Measurements from ENCODE around the gene ABCA7.
A peak's percentile ranks its signal among the peaks of the same experiment; 100 is the strongest.
"Not testable (repeated sequence)": the region's sequence is repeated elsewhere in the genome, so short reads cannot be mapped to it uniquely, and the experiment has no call there.

Gene ABCA7

GRCh38 chr19:1105008-1105872, 65.3 kb downstream of the ABCA7 start:
- DNase-seq (ENCODE audit: low read depth), result no peak

- no peak for DNase-seq (ENCODE audit: low read depth)
Observed at GRCh38 chr19:1105873-1106840, 66.2 kb downstream of the ABCA7 start.

GRCh38 chr19:1106841-1107660, 67.1 kb downstream of the ABCA7 start:
- no peak for DNase-seq (ENCODE audit: low read depth)

- DNase-seq (ENCODE audit: low read depth), result no peak
Observed at GRCh38 chr19:1107661-1108261, 67.9 kb downstream of the ABCA7 start.

GRCh38 chr19:1108291-1109031, 68.6 kb downstream of the ABCA7 start:
- DNase-seq (ENCODE audit: low read depth), result no peak

GRCh38 chr19:1109032-1109551, 69.2 kb downstream of the ABCA7 start:
- no peak for DNase-seq (ENCODE audit: low read depth)

GRCh38 chr19:1109697-1110671, 70.1 kb downstream of the ABCA7 start:
- no peak for DNase-seq (ENCODE audit: low read depth)

- DNase-seq (ENCODE audit: low read depth), result no peak
Observed at GRCh38 chr19:1110809-1111640, 71.1 kb downstream of the ABCA7 start.

- DNase-seq (ENCODE audit: low read depth), result no peak
Observed at GRCh38 chr19:1111641-1112267, 71.8 kb downstream of the ABCA7 start.

- DNase-seq (ENCODE audit: low read depth), result no peak
Observed at GRCh38 chr19:1112268-1113029, 72.5 kb downstream of the ABCA7 start.

GRCh38 chr19:1113030-1113985, 73.4 kb downstream of the ABCA7 start:
- peak; percentile 78 for DNase-seq (ENCODE audit: low read depth)

- no peak for DNase-seq (ENCODE audit: low read depth)
Observed at GRCh38 chr19:1113986-1114483, 74.1 kb downstream of the ABCA7 start.

- DNase-seq (ENCODE audit: low read depth), result not testable (repeated sequence)
Observed at GRCh38 chr19:1114728-1115127, 74.8 kb downstream of the ABCA7 start.
